ENCODE measurements around the gene FOXG1. TPM values are rescaled to one million over a fixed set of nuclear protein-coding genes. Genes with fewer than 3 reads are reported as not detected.

The FOXG1 gene
- total RNA-seq, 3 donors from 2014 or later: not detected

DNA sequence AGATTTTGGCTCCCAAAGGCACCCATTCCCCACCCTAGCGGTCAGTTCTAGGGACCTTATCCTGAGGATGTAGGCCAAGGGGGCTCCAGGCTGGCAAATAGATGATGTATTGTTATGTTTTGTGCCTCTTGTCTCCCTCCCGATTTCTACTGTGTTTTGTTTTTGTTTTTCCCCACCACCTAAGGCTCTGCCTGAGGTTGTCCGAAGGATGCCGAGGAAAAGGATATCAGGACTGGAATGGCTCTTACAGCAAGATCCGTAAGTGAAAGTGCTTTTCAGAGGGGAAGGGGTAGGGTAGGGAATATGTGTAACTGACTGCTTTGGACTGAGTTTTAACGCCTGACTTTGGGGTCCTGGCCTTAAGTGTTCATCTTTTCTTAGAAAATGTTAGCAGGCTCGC, 6.6 kb downstream of the FOXG1 start:
- no peak overlapping the region for H3K27ac ChIP-seq
- H3K36me3 ChIP-seq: no peaks in the 10 kb centered on the region

DNA sequence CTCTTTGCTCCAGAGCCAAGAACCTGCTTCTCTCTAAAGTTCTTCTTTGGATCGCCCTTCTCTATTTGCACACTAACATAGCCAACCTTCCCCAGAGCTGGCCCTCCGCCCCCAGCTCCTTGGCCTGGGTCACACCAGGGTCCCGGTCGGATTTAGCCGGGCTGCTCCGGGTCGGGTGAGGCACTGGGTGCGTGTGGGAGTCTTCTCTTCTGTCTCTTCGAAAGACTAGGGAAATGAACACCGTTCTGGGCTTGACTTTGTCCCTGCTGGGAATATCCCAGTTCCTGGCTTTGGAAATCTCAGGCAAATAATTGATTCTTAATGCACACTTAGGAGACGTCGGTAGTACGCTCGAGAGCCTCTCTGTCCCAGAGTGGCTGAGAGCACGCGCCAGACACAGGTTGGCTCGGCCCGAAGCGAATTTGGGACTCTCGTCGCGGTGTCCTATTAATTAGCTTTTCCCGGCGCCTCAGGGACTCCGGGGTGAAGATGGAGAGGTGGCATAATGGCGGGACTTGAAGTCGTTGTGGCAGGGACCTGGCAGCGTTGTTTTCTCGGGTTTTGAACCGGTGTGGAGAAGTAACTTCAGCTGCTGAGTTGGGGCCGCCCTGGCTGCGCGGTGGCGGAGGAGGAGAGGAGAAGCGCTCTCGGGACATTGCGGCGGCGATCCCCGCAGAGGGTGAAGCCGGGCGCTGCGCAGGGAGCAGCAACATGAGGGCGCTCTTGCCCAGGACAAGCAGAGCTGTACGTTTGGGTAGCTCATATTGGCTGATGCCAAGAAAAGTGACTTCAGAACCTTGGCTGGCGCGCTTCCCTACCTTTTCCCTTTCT, 7.5 kb downstream of the FOXG1 start:
- Histone ChIP-seq H3K36me3 (no peaks in the 10 kb centered on the region), H3K4me1 (no peaks in the 10 kb centered on the region), H3K9me3 (no peaks in the 10 kb centered on the region), H3K27ac (no peak overlapping the region), H3K4me3 (peak overlapping the region in 1 of 3 donors; percentile 4), H3K27me3 (peaks cover 0 to 97% of the 10 kb centered on the region in 2 donors)
- intact Hi-C loops (cut with DNase I; ENCODE audit: low total_unique reads): no loop called here
- no peak for TF ChIP-seq POLR2AphosphoS5 (IDR thresholded peaks at IDR 0.05)
- TF ChIP-seq, protein P1, sequence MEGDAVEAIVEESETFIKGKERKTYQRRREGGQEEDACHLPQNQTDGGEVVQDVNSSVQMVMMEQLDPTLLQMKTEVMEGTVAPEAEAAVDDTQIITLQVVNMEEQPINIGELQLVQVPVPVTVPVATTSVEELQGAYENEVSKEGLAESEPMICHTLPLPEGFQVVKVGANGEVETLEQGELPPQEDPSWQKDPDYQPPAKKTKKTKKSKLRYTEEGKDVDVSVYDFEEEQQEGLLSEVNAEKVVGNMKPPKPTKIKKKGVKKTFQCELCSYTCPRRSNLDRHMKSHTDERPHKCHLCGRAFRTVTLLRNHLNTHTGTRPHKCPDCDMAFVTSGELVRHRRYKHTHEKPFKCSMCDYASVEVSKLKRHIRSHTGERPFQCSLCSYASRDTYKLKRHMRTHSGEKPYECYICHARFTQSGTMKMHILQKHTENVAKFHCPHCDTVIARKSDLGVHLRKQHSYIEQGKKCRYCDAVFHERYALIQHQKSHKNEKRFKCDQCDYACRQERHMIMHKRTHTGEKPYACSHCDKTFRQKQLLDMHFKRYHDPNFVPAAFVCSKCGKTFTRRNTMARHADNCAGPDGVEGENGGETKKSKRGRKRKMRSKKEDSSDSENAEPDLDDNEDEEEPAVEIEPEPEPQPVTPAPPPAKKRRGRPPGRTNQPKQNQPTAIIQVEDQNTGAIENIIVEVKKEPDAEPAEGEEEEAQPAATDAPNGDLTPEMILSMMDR (IDR thresholded peaks at IDR 0.05): no peak
- no peak for TF ChIP-seq POLR2A (IDR thresholded peaks at IDR 0.05)
- no peak for DNase-seq (ENCODE audit: low spot score in 2 of 2)

More for the DNA sequence above, 6.6 kb downstream of the FOXG1 start:
- no peak for DNase-seq (ENCODE audit: low spot score in 2 of 2)
- H3K4me3 ChIP-seq: no peak overlapping the region
- intact Hi-C loops (cut with DNase I; ENCODE audit: low total_unique reads): no loop called here
- TF ChIP-seq, protein P1 (IDR thresholded peaks at IDR 0.05): no peak
- TF ChIP-seq POLR2AphosphoS5 (IDR thresholded peaks at IDR 0.05): no peak
- peaks cover 0 to 97% of the 10 kb centered on the region in 2 donors for H3K27me3 ChIP-seq
- H3K4me1 ChIP-seq: no peaks in the 10 kb centered on the region
- peaks cover 2 to 3% of the 10 kb centered on the region in 2 donors for H3K9me3 ChIP-seq

DNA sequence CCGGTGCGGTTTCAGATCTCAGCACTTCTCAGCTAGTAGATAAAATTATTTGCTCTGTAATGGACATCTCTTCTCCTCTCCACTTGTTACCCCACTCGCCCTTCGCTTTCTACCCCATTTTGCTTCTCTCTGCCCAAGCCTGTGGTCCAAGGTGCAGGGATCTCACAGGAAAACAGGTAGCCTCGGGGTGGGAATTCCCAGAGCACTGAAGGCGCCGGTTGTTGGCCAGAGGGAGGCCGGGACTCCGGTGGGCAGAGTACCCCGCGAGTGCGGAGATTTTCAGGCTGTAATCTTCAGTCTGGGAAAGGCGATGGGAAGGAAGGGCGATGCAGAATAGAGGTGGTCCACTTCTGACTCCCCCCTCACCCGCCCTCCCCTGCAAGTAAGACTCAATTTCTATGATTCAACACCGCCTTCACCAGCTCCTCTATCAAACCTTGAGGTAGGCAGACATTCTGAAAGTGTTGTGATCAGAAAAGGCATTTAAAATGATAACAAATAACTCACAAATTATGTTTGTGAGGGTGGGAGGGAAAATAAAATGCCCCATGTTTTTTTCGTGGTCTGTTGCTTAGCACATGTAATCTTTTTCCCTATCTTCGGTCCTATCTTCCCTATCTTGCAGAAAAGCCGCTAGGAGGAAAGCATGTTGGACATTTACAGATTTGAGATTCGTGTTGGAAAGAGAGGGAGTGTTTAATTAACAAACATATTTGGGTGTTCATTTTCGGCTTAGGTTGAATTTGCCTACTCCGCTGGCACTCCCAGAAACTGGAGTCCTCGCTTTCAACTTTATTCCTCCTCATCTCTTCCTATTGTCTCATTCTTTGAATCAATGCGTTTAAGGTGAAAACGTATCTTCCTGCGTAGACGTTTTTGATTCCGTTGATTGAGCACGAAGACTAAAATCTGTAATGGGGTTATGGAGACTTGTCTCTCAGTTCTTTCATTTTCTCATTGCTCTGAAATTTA, 8.5 kb downstream of the FOXG1 start:
- no peaks in the 10 kb centered on the region for H3K9me3 ChIP-seq
- TF ChIP-seq, protein P1 (IDR thresholded peaks at IDR 0.05): no peak
- TF ChIP-seq POLR2A (IDR thresholded peaks at IDR 0.05) (no peak), POLR2AphosphoS5 (IDR thresholded peaks at IDR 0.05) (no peak)
- no peaks in the 10 kb centered on the region for H3K4me1 ChIP-seq
- DNase-seq (ENCODE audit: low spot score in 2 of 2): no peak
- intact Hi-C loops (cut with DNase I; ENCODE audit: low total_unique reads): no loop called here
- no peak overlapping the region for H3K27ac ChIP-seq
- no peak overlapping the region for H3K4me3 ChIP-seq
- no peaks in the 10 kb centered on the region for H3K36me3 ChIP-seq
- peaks cover 0 to 99% of the 10 kb centered on the region in 2 donors for H3K27me3 ChIP-seq

GRCh38 chr14:28776482-28777266, 10.1 kb downstream of the FOXG1 start:
- no peak for DNase-seq (ENCODE audit: low spot score in 2 of 2)
- Histone ChIP-seq H3K4me1 (no peaks in the 10 kb centered on the region), H3K27me3 (peaks cover 0 to 100% of the 10 kb centered on the region in 2 donors), H3K4me3 (no peak overlapping the region), H3K36me3 (no peaks in the 10 kb centered on the region), H3K27ac (no peak overlapping the region), H3K9me3 (no peaks in the 10 kb centered on the region)
- intact Hi-C loops (cut with DNase I; ENCODE audit: low total_unique reads): no loop called here
- TF ChIP-seq POLR2AphosphoS5 (IDR thresholded peaks at IDR 0.05) (no peak), POLR2A (IDR thresholded peaks at IDR 0.05) (no peak)
- TF ChIP-seq, protein P1 (IDR thresholded peaks at IDR 0.05): no peak

Measured in breast epithelium (tissue), 4 donors.